ENCODE measurements around the gene AUTS2. TPM values are rescaled to one million over a fixed set of nuclear protein-coding genes. Genes with fewer than 3 reads are reported as not detected.
A peak's percentile ranks its signal among the peaks of the same experiment; 100 is the strongest.

Gene AUTS2
- total RNA-seq, 1 experiment from 2014 or later: 2.2 TPM

GRCh38 chr7:69612981-69613380 lies 14.7 kb downstream of the AUTS2 start:
- DNase-seq: no peak
- H3K27me3 ChIP-seq: no peaks in the 10 kb centered on the region
- H3K36me3 ChIP-seq: no peaks in the 10 kb centered on the region
- no peak overlapping the region for H3K4me3 ChIP-seq
- no peaks in the 10 kb centered on the region for H3K9me3 ChIP-seq

GRCh38 chr7:69613846-69614245 lies 15.6 kb downstream of the AUTS2 start:
- Histone ChIP-seq H3K4me3 (no peak overlapping the region), H3K36me3 (no peaks in the 10 kb centered on the region), H3K27me3 (no peaks in the 10 kb centered on the region), H3K9me3 (no peaks in the 10 kb centered on the region)
- no peak for DNase-seq

GRCh38 chr7:69615685-69616084 lies 17.4 kb downstream of the AUTS2 start:
- no peak for DNase-seq
- Histone ChIP-seq H3K9me3 (no peaks in the 10 kb centered on the region), H3K36me3 (no peaks in the 10 kb centered on the region), H3K27me3 (no peaks in the 10 kb centered on the region), H3K4me3 (no peak overlapping the region)

GRCh38 chr7:69617364-69617763 lies 19.1 kb downstream of the AUTS2 start:
- H3K4me3 ChIP-seq: no peak overlapping the region
- H3K9me3 ChIP-seq: no peaks in the 10 kb centered on the region
- no peaks in the 10 kb centered on the region for H3K27me3 ChIP-seq
- no peak for DNase-seq
- no peaks in the 10 kb centered on the region for H3K36me3 ChIP-seq

- no peaks in the 10 kb centered on the region for H3K9me3 ChIP-seq
- H3K27me3 ChIP-seq: no peaks in the 10 kb centered on the region
- H3K36me3 ChIP-seq: no peaks in the 10 kb centered on the region
- no peak overlapping the region for H3K4me3 ChIP-seq
- no peak for DNase-seq
These were observed 20.8 kb downstream of the AUTS2 start for GRCh38 chr7:69619054-69619453.

- H3K9me3 ChIP-seq: no peaks in the 10 kb centered on the region
- H3K36me3 ChIP-seq: no peaks in the 10 kb centered on the region
- no peak overlapping the region for H3K4me3 ChIP-seq
- DNase-seq: no peak
- H3K27me3 ChIP-seq: no peaks in the 10 kb centered on the region
These were observed 21.4 kb downstream of the AUTS2 start for GRCh38 chr7:69619635-69620034.

- Histone ChIP-seq H3K36me3 (no peaks in the 10 kb centered on the region), H3K27me3 (no peaks in the 10 kb centered on the region), H3K9me3 (no peaks in the 10 kb centered on the region), H3K4me3 (peak overlapping the region; percentile 9; the same call in 1 of the 2 replicates)
- no peak for DNase-seq
These were observed 21.8 kb downstream of the AUTS2 start for GRCh38 chr7:69620063-69620462.

- Histone ChIP-seq H3K9me3 (no peaks in the 10 kb centered on the region), H3K4me3 (no peak overlapping the region)
These were observed 22.4 kb downstream of the AUTS2 start for GRCh38 chr7:69620650-69621049.

GRCh38 chr7:69622014-69622835 lies 23.9 kb downstream of the AUTS2 start:
- no peak for DNase-seq
- no peaks in the 10 kb centered on the region for H3K36me3 ChIP-seq
- no peak overlapping the region for H3K4me3 ChIP-seq

More at GRCh38 chr7:69620650-69621049, 22.4 kb downstream of the AUTS2 start:
- Histone ChIP-seq H3K36me3 (no peaks in the 10 kb centered on the region), H3K27me3 (no peaks in the 10 kb centered on the region)
- no peak for DNase-seq

GRCh38 chr7:69622960-69623359 lies 24.7 kb downstream of the AUTS2 start:
- H3K9me3 ChIP-seq: no peaks in the 10 kb centered on the region
- no peaks in the 10 kb centered on the region for H3K27me3 ChIP-seq
- no peak for DNase-seq
- no peak overlapping the region for H3K4me3 ChIP-seq
- no peaks in the 10 kb centered on the region for H3K36me3 ChIP-seq

More at GRCh38 chr7:69622014-69622835, 23.9 kb downstream of the AUTS2 start:
- Histone ChIP-seq H3K27me3 (no peaks in the 10 kb centered on the region), H3K9me3 (no peaks in the 10 kb centered on the region)

- Histone ChIP-seq H3K27me3 (no peaks in the 10 kb centered on the region), H3K9me3 (no peaks in the 10 kb centered on the region), H3K36me3 (no peaks in the 10 kb centered on the region), H3K4me3 (no peak overlapping the region)
- DNase-seq: no peak
These were observed 26.4 kb downstream of the AUTS2 start for GRCh38 chr7:69624435-69625230.

GRCh38 chr7:69625238-69625637 lies 27.0 kb downstream of the AUTS2 start:
- Histone ChIP-seq H3K36me3 (no peaks in the 10 kb centered on the region), H3K4me3 (no peak overlapping the region), H3K9me3 (no peaks in the 10 kb centered on the region), H3K27me3 (no peaks in the 10 kb centered on the region)
- no peak for DNase-seq

- no peaks in the 10 kb centered on the region for H3K9me3 ChIP-seq
- H3K36me3 ChIP-seq: no peaks in the 10 kb centered on the region
- DNase-seq: no peak
- H3K4me3 ChIP-seq: no peak overlapping the region
- no peaks in the 10 kb centered on the region for H3K27me3 ChIP-seq
These were observed 27.5 kb downstream of the AUTS2 start for GRCh38 chr7:69625798-69626197.

- Histone ChIP-seq H3K9me3 (no peaks in the 10 kb centered on the region), H3K36me3 (no peaks in the 10 kb centered on the region), H3K4me3 (no peak overlapping the region), H3K27me3 (no peaks in the 10 kb centered on the region)
- peak; percentile 50 for DNase-seq
These were observed 32.0 kb downstream of the AUTS2 start for GRCh38 chr7:69630292-69630691.

GRCh38 chr7:69631131-69631530 lies 32.9 kb downstream of the AUTS2 start:
- no peak for DNase-seq
- H3K4me3 ChIP-seq: no peak overlapping the region
- no peaks in the 10 kb centered on the region for H3K9me3 ChIP-seq
- no peaks in the 10 kb centered on the region for H3K36me3 ChIP-seq
- H3K27me3 ChIP-seq: no peaks in the 10 kb centered on the region

GRCh38 chr7:69632280-69632679 lies 34.0 kb downstream of the AUTS2 start:
- Histone ChIP-seq H3K27me3 (no peaks in the 10 kb centered on the region), H3K36me3 (no peaks in the 10 kb centered on the region), H3K9me3 (no peaks in the 10 kb centered on the region), H3K4me3 (no peak overlapping the region)
- DNase-seq: no peak

- H3K27me3 ChIP-seq: no peaks in the 10 kb centered on the region
- no peaks in the 10 kb centered on the region for H3K9me3 ChIP-seq
- no peak overlapping the region for H3K4me3 ChIP-seq
- H3K36me3 ChIP-seq: no peaks in the 10 kb centered on the region
- DNase-seq: no peak
These were observed 35.0 kb downstream of the AUTS2 start for GRCh38 chr7:69633122-69633831.

Measured in MG63 (cell line).